ENCODE measurements around the gene MCM10. TPM values are rescaled to one million over a fixed set of nuclear protein-coding genes. Genes with fewer than 3 reads are reported as not detected.

Gene MCM10
- total and polyA plus RNA-seq, 10 of the 15 experiments (the other 5 are each of a cell fraction or from before 2014, with no cell fraction given) = 5.8 to 35.1 (median 23.7) TPM

DNA sequence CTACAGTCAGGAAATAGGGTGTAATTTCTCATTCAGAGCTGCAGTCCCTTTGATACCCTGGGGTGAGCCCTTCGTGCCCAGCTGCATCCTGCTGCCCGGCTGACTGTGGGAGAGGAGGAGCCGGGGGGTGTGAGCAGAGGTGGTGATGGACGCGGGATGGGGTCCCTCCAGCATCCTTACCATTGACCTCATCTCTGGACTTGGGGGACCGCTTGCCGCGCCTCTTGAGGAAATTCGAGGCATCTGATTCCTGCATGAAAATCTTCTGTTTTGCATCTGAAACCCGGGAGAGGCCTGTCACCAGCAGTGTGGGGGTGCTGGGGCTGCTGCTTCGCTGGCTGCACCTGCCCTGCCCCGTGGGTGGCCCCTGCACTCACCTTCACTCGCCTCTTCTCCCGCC, 72.0 kb downstream of the MCM10 start:
- RAD21 ChIA-PET (ENCODE audit: unreplicated experiment) = no interaction called here
- no peaks in the 10 kb centered on the region for H3K9me3 ChIP-seq (replicated peaks; ENCODE audit: control insufficient read depth, insufficient read depth, low read length)
- H3K4me2 ChIP-seq (ENCODE audit: control insufficient read depth, insufficient read depth) = no peak overlapping the region
- SMC1A ChIA-PET (ENCODE audit: uncharacterized antibody, unreplicated experiment) = no interaction called here
- DNase-seq (ENCODE audit: low read depth, low spot score) = no peak
- intact Hi-C loops (cut with micrococcal nuclease; ENCODE audit: unreplicated experiment) (no loop called here), in situ Hi-C loops (cut with MboI) (no loop called here)
- WGBS (ENCODE audit: insufficient coverage, insufficient replicate concordance, low lambda C conversion rate, missing lambda C conversion rate) = 52% methylated on average over 14 of the region's 14 CpGs
- no TSS peak for BruUV-seq (replicated peaks)
- no peaks in the 10 kb centered on the region for H3K79me2 ChIP-seq (ENCODE audit: control insufficient read depth, insufficient read depth, low read length)
- ATAC-seq = no peak
- H3K27ac ChIP-seq (ENCODE audit: control insufficient read depth, insufficient read depth) = no peak overlapping the region
- TF ChIP-seq SIX5 (IDR thresholded peaks at IDR 0.05; ENCODE audit: low read depth, low read length, severe bottlenecking) (no peak), POLR2A (IDR thresholded peaks at IDR 0.05; ENCODE audit: low read depth, low read length) (no peak), CHD1 (IDR thresholded peaks at IDR 0.05; ENCODE audit: low read depth, low read length) (no peak), CTCF (IDR thresholded peaks at IDR 0.05 in 2 of 3, conservative IDR thresholded peaks at IDR 0.05 in 1 of 3; ENCODE audit: control insufficient read depth in 2 of 3, extremely low read depth in 1 of 3, insufficient read depth in 1 of 3, low read depth in 3 of 3, low read length in 3 of 3) (no peak), FOXM1 (IDR thresholded peaks at IDR 0.05; ENCODE audit: low read depth, low read length) (no peak), WRNIP1 (IDR thresholded peaks at IDR 0.05; ENCODE audit: borderline replicate concordance, low read depth, low read length) (no peak), NR2F1 (conservative IDR thresholded peaks at IDR 0.05) (no peak), KDM1A (IDR thresholded peaks at IDR 0.05; ENCODE audit: borderline replicate concordance) (no peak), RELB (IDR thresholded peaks at IDR 0.05; ENCODE audit: low read depth) (no peak), STAT1 (conservative IDR thresholded peaks at IDR 0.05) (no peak), MAX (IDR thresholded peaks at IDR 0.05; ENCODE audit: low read depth, low read length) (no peak), BHLHE40 (IDR thresholded peaks at IDR 0.05; ENCODE audit: borderline replicate concordance in 1 of 2, low read depth in 2 of 2, low read length in 1 of 2) (no peak), HDAC6 (IDR thresholded peaks at IDR 0.05; ENCODE audit: unreplicated experiment) (no peak)
- TF ChIP-seq, protein P1, sequence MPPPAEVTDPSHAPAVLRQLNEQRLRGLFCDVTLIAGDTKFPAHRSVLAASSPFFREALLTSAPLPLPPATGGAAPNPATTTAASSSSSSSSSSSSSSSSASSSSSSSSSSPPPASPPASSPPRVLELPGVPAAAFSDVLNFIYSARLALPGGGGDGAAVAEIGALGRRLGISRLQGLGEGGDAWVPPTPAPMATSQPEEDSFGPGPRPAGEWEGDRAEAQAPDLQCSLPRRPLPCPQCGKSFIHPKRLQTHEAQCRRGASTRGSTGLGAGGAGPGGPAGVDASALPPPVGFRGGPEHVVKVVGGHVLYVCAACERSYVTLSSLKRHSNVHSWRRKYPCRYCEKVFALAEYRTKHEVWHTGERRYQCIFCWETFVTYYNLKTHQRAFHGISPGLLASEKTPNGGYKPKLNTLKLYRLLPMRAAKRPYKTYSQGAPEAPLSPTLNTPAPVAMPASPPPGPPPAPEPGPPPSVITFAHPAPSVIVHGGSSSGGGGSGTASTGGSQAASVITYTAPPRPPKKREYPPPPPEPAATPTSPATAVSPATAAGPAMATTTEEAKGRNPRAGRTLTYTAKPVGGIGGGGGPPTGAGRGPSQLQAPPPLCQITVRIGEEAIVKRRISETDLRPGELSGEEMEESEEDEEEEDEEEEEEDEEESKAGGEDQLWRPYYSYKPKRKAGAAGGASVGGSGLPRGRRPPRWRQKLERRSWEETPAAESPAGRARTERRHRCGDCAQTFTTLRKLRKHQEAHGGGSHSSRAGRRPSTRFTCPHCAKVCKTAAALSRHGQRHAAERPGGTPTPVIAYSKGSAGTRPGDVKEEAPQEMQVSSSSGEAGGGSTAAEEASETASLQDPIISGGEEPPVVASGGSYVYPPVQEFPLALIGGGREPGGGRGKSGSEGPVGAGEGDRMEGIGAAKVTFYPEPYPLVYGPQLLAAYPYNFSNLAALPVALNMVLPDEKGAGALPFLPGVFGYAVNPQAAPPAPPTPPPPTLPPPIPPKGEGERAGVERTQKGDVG (CRISPR knock-in tag; IDR thresholded peaks at IDR 0.05) = no peak
- CTCF ChIA-PET = interaction anchor here (1.6 kb wide), 1 partner anchor 69 kb away, joined by 3 read pairs; no protein-coding TSS in a partner anchor
- no peaks in the 10 kb centered on the region for H3K27me3 ChIP-seq (replicated peaks in 1 of 2; ENCODE audit: control insufficient read depth in 2 of 2, insufficient read depth in 2 of 2, low read length in 1 of 2)
- no peak overlapping the region for H2AFZ ChIP-seq (ENCODE audit: control insufficient read depth, low read depth, low read length)
- H3K4me1 ChIP-seq (ENCODE audit: control insufficient read depth, insufficient read depth, low read length) = no peaks in the 10 kb centered on the region
- no peaks in the 10 kb centered on the region for H3K36me3 ChIP-seq (ENCODE audit: control insufficient read depth in 2 of 2, insufficient read depth in 2 of 2, low read length in 1 of 2)
- H3K4me3 ChIP-seq = no peak overlapping the region
- no peak overlapping the region for H3K9ac ChIP-seq (ENCODE audit: control insufficient read depth, insufficient read depth, low read length)
- POLR2A ChIA-PET = no interaction called here
- no peak for FAIRE-seq
- no peaks in the 10 kb centered on the region for H4K20me1 ChIP-seq (ENCODE audit: control insufficient read depth, insufficient read depth)

Data from GM12878 (cell line).